SK-N-SH treated with all-trans-retinoic acid at 6 μM for 48 hours (cell line): Measurements from ENCODE around the gene PON3.

Experiments
- ARNTL ChIP-seq: fragments of 450-650 bp; formaldehyde crosslinking; IDR thresholded peaks from 2 replicates; pipeline ENCODE4 v1.5.0; 2020; ENCODE audit warnings: low read depth, mild to moderate bottlenecking, moderate library complexity, borderline replicate concordance
- CREB5 ChIP-seq: fragments of 250-450 bp; sonication (Bioruptor Pico); IDR thresholded peaks from 2 replicates; pipeline ENCODE4 v1.5.1; 2020; ENCODE audit warnings: low read depth, mild to moderate bottlenecking, moderate library complexity
- CSDC2 ChIP-seq: fragments of 250-450 bp; sonication (Bioruptor Pico); IDR thresholded peaks from 2 replicates; pipeline ENCODE4 v1.5.0; 2020; ENCODE audit warnings: mild to moderate bottlenecking, moderate library complexity
- PATZ1 ChIP-seq: fragments of 250-450 bp; sonication (Bioruptor Pico); IDR thresholded peaks from 2 replicates; pipeline ENCODE4 v1.8.0; 2020; ENCODE audit warnings: mild to moderate bottlenecking, moderate library complexity, borderline replicate concordance
- POU6F1 ChIP-seq: fragments of 250-450 bp; sonication (Bioruptor Pico); IDR thresholded peaks from 2 replicates; pipeline ENCODE4 v1.8.0; 2021; ENCODE audit warnings: low read depth, mild to moderate bottlenecking, moderate library complexity, borderline replicate concordance
- PPARA ChIP-seq: fragments of 250-450 bp; sonication (Bioruptor Pico); IDR thresholded peaks from 2 replicates; pipeline ENCODE4 v1.5.0; 2020; ENCODE audit warnings: mild to moderate bottlenecking, borderline replicate concordance
- RARB ChIP-seq: fragments of 250-450 bp; sonication (Bioruptor Pico); IDR thresholded peaks from 2 replicates; pipeline ENCODE4 v1.8.0; 2021; ENCODE audit warnings: mild to moderate bottlenecking, moderate library complexity
- SNAI2 ChIP-seq: fragments of 250-450 bp; sonication (Bioruptor Pico); IDR thresholded peaks from 2 replicates; pipeline ENCODE4 v1.5.0; 2020; ENCODE audit warnings: mild to moderate bottlenecking, moderate library complexity
- TCF4 ChIP-seq: fragments of 250-450 bp; sonication (Bioruptor Pico); IDR thresholded peaks from 2 replicates; pipeline ENCODE4 v1.8.0; 2021; ENCODE audit warnings: mild to moderate bottlenecking, moderate library complexity, borderline replicate concordance
- TOX ChIP-seq: fragments of 250-450 bp; sonication (Bioruptor Pico); IDR thresholded peaks from 2 replicates; pipeline ENCODE4 v1.8.0; 2021; ENCODE audit warnings: mild to moderate bottlenecking, moderate library complexity, borderline replicate concordance
- ZFP3 ChIP-seq: fragments of 250-450 bp; sonication (Bioruptor Pico); IDR thresholded peaks from 2 replicates; pipeline ENCODE4 v1.5.0; 2020; ENCODE audit warnings: mild to moderate bottlenecking, moderate library complexity
- ZNF8 ChIP-seq: fragments of 450-650 bp; formaldehyde crosslinking; IDR thresholded peaks from 2 replicates; pipeline ENCODE4 v1.5.0; 2020; ENCODE audit warnings: mild to moderate bottlenecking, moderate library complexity
- TF ChIP-seq, protein P1 (sequence below): fragments of 250-450 bp; sonication (Bioruptor Pico); IDR thresholded peaks from 2 replicates; pipeline ENCODE4 v1.5.0; 2020; ENCODE audit warnings: mild to moderate bottlenecking, moderate library complexity

- TF ChIP-seq TOX (no peak), ZFP3 (CRISPR knock-in tag) (no peak), ZNF8 (CRISPR knock-in tag) (no peak), SNAI2 (no peak), POU6F1 (CRISPR knock-in tag) (no peak), ARNTL (CRISPR knock-in tag) (no peak), TCF4 (no peak), PPARA (CRISPR knock-in tag) (no peak), RARB (no peak), CSDC2 (CRISPR knock-in tag) (no peak), CREB5 (CRISPR knock-in tag) (no peak), PATZ1 (CRISPR knock-in tag) (no peak)
- TF ChIP-seq, protein P1, sequence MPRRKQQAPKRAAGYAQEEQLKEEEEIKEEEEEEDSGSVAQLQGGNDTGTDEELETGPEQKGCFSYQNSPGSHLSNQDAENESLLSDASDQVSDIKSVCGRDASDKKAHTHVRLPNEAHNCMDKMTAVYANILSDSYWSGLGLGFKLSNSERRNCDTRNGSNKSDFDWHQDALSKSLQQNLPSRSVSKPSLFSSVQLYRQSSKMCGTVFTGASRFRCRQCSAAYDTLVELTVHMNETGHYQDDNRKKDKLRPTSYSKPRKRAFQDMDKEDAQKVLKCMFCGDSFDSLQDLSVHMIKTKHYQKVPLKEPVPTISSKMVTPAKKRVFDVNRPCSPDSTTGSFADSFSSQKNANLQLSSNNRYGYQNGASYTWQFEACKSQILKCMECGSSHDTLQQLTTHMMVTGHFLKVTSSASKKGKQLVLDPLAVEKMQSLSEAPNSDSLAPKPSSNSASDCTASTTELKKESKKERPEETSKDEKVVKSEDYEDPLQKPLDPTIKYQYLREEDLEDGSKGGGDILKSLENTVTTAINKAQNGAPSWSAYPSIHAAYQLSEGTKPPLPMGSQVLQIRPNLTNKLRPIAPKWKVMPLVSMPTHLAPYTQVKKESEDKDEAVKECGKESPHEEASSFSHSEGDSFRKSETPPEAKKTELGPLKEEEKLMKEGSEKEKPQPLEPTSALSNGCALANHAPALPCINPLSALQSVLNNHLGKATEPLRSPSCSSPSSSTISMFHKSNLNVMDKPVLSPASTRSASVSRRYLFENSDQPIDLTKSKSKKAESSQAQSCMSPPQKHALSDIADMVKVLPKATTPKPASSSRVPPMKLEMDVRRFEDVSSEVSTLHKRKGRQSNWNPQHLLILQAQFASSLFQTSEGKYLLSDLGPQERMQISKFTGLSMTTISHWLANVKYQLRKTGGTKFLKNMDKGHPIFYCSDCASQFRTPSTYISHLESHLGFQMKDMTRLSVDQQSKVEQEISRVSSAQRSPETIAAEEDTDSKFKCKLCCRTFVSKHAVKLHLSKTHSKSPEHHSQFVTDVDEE = no peak
Measured at GRCh38 chr7:95320651-95321050, 75.5 kb downstream of the PON3 start.
